GM18861 (cell line): ENCODE results near the gene KCNJ3.

Experiments used
- ATAC-seq: cut with Tn5 transposase; IDR thresholded peaks from one replicate; pipeline ENCODE4 v1.9.1; 2021; ENCODE audit not compliant: unreplicated experiment

The KCNJ3 gene

DNA sequence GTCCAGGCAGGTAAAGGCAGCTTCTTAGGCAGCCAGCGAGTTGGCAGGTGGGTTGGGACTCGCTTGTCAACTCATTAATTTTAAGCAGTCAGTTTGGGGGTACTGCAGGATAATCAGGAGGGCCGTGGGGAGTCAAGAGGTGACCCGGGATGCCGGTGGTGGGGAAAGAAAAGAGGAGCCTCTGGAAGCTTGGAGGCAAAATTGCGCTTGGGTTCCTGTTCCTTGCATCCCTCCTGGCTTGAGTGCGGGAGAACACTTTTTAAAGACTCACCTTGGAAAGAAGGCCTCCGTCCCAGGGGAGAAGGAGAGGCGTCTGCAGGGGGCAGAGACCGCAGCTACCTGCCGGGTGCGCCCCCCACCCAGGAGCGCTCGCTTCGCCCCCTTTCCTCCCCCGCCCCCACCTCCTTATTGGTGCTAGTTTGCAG, at the start of gene KCNJ3:
TSS of gene KCNJ3 (plus strand) at position 400 of the 425 bp plus-strand sequence. CDS start 81 bp downstream, outside the sequence.
- ATAC-seq, result no peak

- ATAC-seq, result no peak
These were observed 43.0 kb upstream of the KCNJ3 start for GRCh38 chr2:154655499-154655898.

GRCh38 chr2:154658854-154659253, 39.6 kb upstream of the KCNJ3 start:
- ATAC-seq, result no peak

DNA sequence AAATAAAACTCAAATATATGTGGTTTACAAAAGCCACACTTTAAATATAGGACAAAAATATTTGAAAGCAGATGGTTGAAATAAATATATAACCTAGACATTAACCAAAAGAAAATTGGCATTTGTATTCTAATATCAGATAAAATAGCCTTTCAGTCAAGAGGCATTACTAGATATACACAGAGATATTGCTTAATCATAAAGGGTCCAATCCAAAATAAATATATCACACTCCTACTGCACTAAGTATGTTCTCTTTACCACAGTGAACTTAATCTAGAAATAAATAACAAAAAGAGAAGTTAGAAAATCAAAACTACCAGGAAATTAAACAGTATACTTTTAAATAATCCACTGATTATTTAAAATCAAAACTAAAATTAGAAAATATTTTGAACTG, 34.2 kb upstream of the KCNJ3 start:
- ATAC-seq, result no peak

DNA sequence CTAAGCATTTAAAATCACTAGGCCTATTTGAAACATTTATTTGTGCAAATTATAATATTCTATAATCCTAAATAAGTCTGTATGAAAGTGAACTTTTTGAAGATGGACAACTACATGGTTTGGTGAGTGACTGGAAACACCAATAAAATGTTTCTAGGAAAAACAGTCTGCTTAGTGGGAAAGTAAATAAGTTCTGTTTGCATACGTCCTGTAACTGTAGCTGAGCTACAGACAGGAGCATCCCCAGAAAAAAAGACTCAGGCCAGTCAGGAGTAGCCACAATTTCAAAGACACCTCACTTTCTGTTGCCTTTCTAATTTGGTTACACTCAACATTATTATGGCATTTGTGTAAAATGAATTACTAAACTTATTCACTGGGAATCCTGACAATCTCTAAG, 28.4 kb upstream of the KCNJ3 start:
- ATAC-seq, result no peak

- no peak for ATAC-seq
These were observed 24.8 kb upstream of the KCNJ3 start for GRCh38 chr2:154673694-154674093.

- no peak for ATAC-seq
These were observed 21.1 kb upstream of the KCNJ3 start for GRCh38 chr2:154677401-154677800.

DNA sequence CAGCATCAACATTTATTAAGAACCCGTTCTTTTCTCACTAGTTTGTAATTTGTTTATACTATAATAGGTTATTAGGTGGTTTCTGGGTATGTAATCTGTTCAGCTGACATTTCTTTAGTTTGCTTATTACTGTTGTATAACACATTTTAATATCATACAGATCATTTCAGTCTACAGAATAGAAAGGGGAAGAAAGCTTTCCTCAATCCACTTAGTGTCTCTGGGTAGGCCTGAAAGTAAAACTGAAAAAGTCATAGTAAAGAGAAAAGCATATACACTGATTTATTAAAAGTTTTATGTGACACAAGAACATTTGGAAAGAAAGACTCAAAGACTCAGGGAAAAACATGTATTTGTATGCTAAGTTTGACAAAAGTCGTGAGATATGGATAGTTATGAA, 16.8 kb upstream of the KCNJ3 start:
- ATAC-seq, result peak; percentile 52

- no peak for ATAC-seq
These were observed 12.3 kb upstream of the KCNJ3 start for GRCh38 chr2:154686162-154686561.

DNA sequence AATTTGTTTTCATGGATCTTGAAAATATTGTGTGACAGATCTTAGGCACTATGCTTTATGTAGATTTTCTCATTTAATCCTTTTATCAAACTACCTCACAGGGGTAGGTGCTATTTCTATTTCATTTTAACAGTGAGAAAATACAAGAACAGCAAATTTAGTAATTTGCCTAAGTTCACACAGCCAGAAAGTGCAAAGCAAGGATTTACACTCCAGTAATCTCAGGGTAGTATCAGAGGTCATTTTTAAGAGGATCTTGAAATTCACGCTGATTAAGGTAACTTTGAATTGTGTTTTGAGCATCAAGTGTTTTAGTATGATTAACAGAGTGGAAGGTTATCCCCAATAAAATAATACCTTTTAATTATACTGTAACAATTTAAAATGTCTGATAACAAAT, 10.1 kb upstream of the KCNJ3 start:
- ATAC-seq, result peak; percentile 44

DNA sequence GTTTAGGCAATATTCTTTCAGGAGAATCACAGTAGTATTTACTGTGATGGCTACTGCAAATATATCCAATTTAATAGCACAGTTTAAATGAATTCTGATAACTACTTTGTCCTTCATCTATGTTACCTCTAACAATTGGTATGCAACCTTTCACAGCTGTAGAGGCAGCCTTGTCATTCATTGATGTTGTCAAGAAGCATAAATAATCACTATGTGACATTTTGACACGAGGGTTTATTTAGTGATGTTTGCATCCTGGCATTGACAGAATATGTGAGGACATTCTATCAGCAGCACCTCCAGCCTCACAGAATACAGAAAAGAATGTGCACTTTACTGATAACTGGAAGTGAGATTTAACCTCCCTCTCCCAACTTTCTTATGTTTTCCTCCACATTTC, 9.3 kb upstream of the KCNJ3 start:
- ATAC-seq, result no peak

DNA sequence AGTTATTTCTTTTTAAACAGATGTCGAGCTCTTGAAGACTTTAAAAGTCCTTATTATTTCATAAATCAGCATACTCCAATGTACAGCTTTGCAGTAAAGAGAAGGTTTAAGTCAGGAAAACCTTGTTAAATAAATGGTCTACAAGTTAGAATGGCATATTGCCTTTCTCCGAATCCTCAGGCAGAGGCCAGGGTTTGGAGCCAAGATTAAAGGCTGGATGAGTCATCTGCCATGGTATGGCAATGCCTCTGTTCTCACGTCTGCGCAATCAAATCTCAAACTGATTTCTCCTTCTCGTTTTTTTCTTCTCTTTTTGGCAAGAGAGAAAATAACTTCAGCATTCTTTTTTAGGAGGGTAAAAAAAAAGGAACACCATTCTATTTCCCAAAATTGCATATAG, 5.6 kb upstream of the KCNJ3 start:
- no peak for ATAC-seq

- ATAC-seq, result no peak
These were observed 4.7 kb upstream of the KCNJ3 start for GRCh38 chr2:154693741-154694340.

DNA sequence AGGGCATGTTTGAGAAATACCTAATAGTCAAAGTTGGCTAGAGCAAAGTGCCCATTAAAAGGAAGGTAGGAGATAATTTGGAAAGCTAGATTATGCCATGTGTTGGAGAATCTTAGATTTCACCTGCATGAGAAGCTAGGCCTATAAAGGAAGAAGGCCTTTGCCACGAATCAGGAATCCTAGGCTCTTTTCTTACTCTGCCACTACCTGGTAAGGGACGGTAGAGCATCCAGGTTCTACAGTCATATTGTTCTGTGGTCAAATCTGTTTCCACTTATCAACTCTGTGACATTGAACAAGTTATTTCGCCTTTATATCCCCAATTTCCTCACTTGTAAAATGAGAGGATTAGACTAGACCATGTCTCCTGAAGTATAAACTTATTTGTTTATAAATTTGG, 3.6 kb upstream of the KCNJ3 start:
- no peak for ATAC-seq

DNA sequence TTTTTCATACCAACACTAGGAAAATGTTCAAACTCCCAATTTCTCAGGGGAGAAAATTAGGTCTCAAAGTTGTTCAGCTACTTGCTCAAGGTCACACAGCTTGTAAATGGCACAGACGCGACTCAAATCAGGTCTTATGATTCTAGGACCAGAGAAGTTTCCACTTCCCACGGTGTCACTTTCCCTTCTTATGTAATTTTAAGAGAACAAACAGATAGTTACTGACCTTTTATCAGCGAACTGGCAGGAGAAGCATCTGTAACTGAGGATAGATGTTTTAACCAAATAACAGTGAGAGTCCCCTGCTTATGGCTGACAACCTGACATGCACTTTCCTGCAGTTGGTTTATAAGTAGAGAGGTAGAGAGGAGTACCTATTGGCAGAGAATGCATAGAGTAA, 2.1 kb upstream of the KCNJ3 start:
- ATAC-seq, result no peak

DNA sequence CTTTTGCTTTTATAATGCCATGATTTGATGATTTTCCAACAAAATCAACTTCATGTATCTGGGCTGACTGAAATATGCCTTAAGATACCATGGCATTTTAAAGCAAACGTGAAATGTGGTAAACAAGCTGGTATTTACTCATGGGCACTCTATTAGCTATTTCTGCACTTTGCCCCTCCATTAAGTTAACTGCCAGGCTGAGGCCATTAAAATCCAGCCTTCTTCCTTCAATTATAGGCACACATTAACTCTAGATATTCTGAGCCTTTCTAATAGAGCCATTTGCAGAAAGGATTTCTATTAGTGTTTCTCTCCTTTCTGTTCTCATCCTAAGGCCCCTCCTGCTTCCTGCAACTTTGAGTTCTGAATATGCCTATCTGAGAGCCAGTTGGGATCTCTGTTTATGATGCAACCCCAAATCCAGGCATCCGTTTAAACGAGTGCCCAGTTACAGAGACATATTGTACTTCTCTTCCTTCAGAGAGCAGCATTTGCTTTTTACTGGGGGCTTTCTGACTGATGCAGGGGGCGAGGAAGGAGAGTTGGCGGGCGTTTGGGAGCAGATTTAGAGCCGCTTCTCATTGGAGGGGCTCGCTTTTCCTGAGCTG, 1.6 kb upstream of the KCNJ3 start:
- ATAC-seq, result no peak

DNA sequence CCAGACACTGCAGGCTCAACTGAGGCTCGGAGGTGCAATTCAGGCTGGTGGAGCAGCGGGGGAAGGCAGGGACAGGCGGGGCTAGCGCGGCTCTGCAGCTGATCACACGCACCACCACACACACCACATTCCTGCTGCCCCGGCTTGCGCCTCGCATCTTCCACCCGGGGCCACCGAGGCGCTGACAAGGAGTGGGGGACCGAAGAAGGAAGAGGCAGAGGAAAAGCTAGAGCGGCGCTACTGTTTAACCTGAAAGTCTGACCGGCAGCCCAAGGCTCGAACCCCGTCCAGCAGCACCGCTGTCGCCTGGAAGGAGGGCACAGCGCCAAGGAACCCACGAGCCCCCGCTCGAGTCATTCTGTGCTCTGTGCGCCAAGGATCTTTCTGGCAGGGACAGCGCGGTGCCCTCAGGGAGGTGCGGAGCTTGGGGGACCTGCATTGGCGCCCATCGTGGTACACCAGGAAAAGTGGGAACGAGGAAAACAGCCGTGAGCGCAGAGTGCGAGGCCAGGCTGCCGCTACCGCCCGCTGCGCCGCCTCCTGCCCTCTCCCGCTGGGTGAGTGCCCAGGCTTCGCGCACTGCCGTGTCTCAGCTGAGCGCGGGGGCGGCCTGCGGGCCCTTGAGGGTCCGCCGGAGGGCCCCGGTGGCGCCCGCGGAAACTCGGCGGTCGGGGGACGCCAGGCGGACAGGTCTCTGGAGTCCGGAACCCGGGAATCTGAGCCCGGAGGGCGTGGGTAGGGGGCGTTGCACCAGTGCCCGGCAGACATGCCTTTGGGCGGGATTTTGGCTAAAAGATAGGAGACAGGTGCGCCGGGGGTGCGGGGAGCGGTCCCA, 860 bp upstream of the KCNJ3 start:
- no peak for ATAC-seq

- ATAC-seq, result no peak
These were observed 453 bp downstream of the KCNJ3 start for GRCh38 chr2:154698721-154699574.

GRCh38 chr2:154699575-154699930, 1.1 kb downstream of the KCNJ3 start:
- no peak for ATAC-seq

DNA sequence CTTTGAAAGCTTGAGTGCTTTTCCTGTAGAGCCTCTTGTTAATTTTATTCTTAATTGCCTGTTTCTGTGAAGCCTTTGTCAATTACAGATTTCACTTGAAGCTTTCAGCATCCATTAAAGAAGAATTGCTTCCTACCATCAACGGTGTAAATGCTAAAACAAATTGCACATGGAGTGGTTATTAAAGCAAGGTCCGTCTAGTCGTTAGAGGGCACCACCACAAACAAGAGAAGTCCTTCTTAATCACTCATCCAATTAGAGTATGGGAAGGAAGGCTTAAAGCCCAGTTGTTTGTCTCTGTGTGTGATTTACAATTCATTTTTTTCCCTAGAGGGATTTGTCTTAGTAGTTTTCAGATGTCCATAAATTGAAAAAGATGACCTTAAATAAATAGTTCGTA, 1.6 kb downstream of the KCNJ3 start:
- ATAC-seq, result no peak

DNA sequence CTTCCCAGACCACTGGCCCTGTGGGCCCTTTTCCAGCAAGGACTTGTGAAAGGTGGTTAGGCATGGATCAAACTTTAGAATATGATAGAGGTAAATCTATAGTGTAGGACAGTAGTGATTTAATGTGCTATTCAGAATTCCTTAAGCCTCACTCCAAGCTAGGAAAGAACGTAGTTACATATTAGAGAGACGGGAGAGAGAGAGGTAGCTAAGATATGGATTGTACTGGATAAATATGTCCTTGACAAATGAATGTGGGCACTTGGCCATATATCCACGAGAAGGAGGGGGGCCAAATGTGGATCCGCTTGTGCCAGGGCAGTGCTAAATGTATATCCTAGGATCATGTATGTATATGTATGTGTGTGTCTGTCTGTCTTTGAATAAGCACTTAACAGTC, 6.5 kb downstream of the KCNJ3 start:
- ATAC-seq, result no peak
